ENCODE data around the gene TTC7B. TPM values are rescaled to one million over a fixed set of nuclear protein-coding genes. Genes with fewer than 3 reads are reported as not detected.

TTC7B gene
- total RNA-seq, 1 donor from 2014 or later = 10.3 TPM

DNA sequence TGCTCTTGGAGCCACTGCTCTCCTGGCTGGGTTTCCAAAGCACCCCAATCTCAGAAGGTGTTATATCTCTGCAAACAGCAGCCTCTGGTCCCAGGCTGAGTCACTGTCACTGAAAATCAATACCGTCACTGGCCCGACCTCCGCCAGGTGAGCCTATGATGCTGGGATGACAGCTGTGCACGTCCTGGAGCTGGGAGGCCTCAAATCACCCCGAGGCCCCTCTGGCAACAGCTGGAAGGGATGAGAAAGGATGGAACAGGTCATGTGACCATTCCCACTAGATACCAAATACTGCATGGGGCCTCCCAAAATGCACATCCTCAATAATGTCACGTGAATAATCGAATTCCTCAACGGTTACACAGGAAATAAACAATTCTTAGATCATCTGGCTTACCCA is 190.8 kb downstream of the TTC7B start:
- intact Hi-C loops (cut with micrococcal nuclease) = no loop called here

DNA sequence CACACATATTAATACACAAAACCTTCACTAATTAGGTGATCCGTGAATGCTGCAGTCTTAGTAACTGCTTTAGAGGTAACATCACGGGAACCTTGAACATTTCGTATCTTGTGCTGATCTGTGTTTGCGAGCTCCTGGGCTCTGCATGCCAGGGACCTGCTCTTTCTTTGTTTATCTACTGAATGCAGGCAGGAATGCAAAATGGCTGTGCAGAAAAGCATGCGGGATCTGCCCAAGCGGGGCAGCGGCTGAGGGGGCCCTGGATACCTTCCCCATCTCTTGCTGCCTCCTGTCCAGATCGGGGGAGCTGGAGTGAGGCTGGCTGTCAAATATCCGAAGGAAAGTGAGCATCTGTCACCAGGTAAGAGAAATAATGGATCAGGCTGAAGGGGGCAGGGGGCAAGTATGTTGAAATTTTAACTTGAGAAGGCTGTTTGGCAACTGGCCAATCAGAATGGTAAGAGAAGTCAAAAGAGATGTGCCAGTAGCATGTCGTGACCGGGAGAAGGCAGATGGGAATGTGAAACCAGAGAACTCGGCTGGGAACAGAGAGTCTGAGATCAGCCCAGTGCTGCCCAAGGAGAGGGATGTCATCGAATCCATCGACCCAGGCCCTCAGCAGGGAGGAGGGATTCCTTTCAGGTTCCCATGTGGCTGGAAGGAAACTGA is 191.4 kb downstream of the TTC7B start:
- intact Hi-C loops (cut with micrococcal nuclease) = no loop called here

DNA sequence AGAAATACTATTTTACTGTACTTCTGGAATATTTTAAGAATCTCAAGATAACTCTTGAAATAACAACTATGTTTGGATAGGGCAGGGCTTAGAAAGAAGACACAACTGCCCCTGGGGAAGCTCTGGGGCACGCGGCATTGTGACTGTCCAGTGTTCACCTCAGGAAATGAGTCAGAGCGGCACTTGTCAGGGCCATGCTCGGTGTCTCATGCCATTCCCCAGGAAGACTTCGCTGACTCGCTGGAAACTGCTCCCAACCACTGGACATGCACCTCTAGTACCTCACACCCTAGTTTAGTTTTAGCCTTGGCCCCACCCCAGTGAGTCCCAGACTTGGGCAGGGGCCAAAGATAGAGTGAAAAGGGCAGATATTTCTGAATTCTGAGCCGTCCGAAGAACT is 192.0 kb downstream of the TTC7B start:
- intact Hi-C loops (cut with micrococcal nuclease) = no loop called here

DNA sequence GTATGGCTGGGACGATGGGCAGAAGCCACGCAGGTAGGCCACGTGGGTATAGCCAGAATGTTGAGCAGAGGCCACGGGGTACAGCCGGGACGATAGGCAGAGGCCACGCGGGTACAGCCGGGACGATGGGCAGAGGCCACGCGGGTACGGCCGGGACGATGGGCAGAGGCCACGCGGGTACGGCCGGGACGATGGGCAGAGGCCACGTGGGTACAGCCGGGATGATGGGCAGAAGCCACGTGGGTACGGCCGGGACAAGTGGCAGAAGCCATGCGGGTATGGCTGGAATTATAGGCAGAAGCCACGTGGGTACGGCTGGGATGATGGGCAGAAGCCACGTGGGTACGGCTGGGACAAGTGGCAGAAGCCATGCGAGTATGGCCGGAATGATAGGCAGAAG is 195.0 kb downstream of the TTC7B start:
- intact Hi-C loops (cut with micrococcal nuclease) = no loop called here

DNA sequence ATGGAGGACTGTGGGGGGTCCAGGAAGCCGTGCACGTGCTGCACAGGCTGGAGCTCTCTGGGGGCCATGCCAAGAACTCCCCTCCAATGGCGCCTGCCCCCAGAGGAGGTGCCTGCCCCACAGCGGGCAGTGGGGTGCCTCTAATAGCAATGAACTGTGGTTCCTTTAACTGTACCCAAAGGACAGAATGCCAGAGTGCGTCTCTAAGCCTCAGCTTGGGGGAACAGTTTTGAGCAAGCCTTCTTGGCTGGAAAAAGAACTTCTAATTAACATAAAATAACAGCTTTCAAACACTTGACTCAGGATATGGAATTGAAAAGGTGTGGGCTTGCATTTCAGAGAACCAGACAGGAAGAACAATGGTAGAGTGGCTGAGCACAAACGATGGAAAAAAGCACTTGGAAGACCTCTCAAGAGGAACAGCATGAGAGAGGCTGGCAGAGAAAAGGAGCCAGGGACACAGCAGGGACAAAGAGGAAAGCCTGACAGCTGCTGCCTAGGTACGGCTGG is 195.6 kb downstream of the TTC7B start:
- intact Hi-C loops (cut with micrococcal nuclease) = no loop called here

DNA sequence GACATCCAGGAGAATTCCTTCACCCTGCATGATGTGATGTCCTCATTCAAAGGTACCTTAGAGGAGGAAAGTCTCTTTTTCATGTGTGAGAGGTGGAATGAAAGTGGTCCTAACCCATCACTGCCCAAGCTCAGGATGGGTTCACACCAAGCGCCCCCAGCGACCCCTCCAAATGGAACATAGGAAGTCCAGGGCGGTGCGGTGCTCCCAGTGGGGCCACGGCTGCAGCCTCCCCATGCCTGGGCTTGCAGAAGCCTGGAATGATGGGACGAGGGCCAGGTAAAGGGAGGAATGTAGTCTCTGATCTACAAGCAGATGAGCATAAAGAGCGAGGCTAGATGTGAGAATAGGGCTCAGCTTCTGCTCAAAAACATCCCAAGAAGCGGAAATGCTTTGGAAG is 196.3 kb downstream of the TTC7B start:
- intact Hi-C loops (cut with micrococcal nuclease) = no loop called here

DNA sequence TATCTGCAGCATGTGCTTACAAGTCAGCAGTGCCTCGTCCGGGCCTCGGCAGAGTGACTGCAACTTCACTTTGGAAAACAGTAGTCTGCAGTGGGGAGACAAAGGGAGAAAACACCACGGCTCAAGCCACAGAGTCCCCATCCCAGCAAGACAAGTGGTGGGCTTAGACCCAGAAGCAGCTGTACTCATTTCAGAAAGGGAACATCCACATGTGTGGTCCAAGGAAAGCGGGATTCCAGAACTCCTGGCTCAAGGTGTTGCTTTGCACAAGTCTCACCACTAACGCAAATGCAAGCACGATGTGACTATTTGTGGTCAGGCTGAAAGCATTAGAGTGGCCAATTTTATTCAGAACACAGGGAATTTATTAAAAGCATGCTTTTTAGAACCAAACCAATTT is 198.3 kb downstream of the TTC7B start:
- intact Hi-C loops (cut with micrococcal nuclease) = no loop called here

DNA sequence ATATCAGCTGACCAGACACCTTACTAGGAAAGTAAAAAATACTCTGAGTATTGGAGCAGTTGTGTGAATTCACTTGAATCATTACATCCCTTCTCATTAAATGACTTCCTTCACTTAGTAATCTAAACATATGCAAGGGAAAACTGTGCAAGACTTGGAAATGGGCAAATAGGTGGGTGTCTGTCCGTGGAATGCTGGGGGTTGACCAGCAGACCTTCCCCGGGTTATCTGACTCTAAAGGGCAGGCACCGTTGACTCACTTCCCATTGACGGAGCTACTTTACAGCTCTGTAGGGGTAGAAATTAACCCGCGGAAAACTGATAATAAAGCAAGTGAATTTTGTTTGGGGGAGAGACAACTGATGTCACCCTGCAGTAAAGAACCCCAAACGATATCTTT is 199.3 kb downstream of the TTC7B start:
- intact Hi-C loops (cut with micrococcal nuclease) = no loop called here

DNA sequence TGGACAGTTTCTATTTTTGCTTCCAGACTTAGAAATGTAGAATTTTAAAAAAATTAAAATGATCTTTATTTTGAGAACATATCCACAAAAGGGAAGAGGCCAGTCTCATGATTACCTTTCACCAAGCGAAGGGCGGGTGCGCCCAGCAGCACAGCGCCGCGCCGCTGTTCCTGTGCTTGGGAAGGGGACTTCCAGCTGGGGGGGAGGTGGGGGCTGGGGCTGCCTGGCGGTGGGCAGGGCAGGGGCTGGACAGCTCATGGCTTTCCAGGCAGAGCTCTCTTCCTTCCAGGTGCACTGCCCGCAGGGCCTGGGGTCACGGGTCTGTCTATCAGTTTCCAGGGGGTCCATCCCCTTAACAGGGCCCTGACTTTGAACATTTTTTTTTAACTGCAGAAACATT is 199.9 kb downstream of the TTC7B start:
- intact Hi-C loops (cut with micrococcal nuclease) = no loop called here

DNA sequence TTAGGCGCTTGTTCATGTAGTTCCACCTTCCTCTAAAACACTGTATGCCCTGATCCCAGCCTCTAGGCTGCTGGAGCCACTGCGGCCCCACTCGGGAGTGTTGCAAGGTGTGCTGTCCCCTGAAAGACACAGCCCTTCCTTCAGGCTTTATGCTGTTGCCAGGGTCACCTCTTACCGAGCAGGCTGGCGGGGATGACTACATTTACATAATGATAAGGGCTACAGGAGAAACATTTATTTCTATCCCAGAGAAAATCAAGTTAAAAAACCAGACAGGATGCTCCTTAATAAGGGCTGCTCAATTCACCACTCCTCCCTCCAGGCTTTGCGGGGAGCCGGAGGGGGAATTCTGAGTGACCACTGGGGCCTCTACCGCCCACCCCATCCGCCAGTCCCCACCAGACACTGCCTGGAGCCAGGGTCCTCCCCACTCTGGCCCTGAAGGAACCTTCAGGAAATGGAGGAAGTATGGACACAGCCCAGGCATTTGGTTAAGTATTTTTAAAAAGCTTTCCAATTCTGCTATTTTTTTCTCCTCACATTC is 200.6 kb downstream of the TTC7B start:
- intact Hi-C loops (cut with micrococcal nuclease) = no loop called here

DNA sequence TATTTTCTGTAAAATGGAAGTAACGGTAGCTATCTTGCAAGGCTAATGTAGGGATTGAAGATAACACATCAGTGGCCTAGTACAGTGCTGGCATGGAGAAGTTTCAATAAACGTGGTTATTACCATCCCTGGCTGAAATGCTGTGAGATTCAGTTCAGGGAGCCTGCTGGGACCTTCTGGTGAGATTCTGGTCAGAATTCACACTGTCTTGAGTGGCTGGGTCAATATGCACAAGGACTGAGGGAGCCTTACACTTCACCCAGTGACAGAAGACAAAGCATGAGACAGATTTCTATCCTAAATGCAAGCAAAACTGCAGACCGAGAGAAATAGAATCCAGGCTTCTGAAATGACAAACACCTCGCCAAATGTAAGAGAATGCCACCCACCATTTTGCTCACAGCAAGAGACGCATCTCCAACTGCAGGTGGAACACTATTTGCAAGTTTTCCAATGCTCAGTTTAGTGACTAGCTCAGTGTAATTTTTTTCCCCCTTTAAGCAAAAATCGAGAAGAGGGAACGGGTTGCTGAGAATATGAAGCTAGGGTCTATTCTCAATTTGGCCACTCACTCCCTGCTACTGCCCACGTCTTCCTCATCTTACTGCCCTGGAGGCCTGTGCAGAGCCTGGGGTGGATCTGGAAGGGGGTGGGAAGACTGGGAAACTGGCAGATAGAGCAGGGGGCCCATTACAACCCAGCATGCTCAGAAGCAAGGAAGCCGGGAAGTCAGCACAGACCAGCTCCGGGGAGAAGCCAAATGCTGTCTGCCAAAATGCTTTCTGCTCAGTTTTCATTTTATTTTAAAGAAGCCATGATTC is 201.3 kb downstream of the TTC7B start:
- intact Hi-C loops (cut with micrococcal nuclease) = no loop called here

DNA sequence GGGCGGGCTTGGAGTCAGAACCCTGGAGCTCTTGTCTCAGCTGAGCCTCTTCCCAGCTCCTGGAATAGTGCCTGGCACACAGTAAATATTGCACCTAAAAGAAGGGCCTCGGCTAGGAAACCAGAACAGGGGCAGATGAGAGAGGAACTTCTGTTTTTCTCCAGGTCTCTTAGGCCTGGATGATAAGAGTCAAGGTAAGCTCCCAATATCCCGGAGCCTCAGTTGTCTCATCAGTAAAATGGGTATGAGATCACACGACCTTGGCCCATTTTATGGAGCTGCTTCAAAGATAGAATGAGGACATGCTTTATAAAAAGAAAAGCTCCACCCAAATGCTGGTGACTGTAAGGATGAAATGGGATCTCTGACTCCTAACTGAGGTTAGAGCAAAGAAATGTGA is 202.2 kb downstream of the TTC7B start:
- intact Hi-C loops (cut with micrococcal nuclease) = no loop called here

DNA sequence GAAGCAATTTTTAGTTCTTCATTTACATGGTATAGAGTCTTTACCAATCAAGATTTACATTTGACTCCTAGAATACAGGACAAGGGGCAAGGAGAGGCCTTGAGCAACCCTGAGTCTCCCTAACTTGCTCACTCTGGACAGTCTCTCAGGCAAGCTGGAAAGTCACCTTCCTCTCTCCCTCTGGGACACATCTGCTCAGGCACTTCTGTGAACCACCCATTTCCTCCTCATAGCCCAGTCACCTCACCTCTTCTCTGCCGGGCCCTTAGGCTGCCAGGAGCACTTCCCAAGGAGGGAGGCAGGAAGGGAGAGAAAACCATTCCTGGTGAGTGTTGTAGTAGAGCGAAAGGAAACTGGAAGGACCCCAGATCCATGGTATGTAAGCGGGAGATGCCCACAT is 202.8 kb downstream of the TTC7B start:
- intact Hi-C loops (cut with micrococcal nuclease) = no loop called here

DNA sequence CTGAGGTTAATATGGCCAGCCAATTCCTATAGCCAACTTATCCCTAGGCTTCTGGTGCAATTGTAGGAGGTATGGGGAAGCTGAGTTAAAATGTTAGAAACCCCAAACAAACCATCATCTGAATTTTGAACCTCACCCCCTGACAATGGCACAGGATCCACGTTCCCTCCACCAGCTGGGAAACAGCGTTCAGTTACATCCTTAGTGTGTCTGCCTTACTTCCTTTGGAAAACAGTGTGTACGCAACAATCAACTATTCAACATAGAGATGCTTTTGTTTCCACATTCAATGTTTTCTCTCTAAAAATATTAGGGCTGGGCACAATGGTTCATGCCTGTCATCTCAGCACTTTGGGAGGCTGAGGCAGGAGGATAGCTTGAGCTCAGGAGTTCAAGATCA is 203.4 kb downstream of the TTC7B start:
- intact Hi-C loops (cut with micrococcal nuclease) = no loop called here

DNA sequence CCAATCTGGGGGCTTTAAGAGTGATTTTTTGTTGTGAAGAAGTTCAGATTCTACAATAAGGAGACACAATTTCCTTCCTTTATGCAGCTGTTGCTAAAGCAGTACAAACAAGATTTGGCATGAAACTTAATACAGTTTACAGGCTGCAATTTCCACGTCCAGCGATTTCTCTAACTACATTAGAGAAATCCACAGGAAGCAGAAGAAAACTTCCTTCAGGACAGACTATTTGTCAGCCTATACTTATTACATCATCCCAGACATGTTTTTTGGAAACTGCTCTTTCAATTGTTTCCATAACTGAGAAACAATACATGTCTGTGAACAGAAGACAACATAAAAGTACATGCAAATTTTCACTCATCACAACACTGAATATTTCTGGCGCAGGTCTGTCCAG is 204.3 kb downstream of the TTC7B start:
- intact Hi-C loops (cut with micrococcal nuclease) = no loop called here

DNA sequence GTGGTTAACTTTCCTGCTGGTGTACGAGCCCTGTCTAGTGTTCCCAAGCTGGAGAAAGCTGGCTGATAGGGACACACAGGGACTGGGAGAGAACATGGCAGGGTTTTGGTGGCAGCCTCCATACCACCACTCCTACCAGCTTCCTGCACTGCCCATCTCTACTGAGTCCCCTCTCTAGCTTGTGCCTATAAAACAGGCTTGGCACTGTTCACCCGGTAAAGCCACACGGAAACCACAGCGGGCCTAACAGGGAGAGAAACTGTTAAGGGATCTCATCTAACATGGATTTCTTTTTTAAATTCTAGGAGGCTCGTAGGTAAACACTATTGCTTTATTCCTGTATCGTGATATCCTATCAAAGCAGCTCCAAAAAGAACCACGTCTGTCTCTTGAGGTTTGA is 204.7 kb downstream of the TTC7B start:
- intact Hi-C loops (cut with micrococcal nuclease) = no loop called here

DNA sequence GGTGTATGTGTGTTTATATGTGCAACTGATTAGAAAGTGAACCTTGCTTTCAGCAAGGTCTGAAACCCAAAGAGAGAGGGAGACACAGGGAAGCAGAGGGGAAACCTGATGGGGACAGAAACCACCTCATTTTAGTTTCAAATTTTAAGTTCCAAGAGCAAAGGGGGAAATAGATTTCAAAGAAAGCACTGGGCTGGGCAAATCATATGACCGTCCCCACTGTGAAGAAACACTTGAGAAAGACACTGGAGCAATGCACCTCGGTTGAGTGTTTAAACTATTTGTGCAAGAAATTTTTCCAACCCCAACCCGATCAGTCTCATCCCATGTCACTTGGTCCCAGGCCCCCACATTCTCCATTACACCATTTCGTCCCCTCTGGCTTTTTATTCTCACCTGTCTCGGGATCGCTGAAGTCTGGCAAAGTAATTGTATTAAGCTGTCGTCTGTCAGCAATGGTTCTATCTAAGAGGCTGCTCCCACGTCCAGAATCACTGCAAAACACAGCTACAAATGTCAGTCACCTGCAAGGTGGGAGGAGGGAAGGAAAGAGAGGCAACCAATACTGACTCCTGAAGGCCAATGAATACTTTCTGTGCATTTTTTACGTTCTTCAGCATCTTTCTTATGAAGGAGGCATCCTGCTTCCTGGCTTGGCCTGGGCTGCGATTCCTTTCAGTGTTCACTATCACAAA is 205.7 kb downstream of the TTC7B start:
- intact Hi-C loops (cut with micrococcal nuclease) = no loop called here

DNA sequence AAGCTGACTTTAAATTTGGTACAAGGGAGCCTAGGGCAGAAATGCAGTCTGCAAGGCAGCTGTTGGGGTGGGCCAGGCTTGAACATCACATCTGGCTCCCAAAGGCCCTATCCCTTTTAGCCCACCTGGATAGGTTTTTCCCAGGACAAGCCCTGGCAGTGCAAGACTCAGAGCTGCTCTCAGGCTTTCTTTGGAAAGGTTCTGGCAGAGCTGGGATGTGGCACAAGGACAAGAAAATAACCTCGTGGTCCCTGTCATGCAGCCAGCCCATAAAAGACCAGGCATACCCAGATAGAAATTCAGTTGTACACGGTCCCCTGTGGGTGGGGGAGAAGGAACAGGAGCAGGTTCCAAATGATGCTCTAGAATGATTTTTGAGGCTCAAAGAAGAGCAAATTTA is 206.9 kb downstream of the TTC7B start:
- intact Hi-C loops (cut with micrococcal nuclease) = no loop called here

DNA sequence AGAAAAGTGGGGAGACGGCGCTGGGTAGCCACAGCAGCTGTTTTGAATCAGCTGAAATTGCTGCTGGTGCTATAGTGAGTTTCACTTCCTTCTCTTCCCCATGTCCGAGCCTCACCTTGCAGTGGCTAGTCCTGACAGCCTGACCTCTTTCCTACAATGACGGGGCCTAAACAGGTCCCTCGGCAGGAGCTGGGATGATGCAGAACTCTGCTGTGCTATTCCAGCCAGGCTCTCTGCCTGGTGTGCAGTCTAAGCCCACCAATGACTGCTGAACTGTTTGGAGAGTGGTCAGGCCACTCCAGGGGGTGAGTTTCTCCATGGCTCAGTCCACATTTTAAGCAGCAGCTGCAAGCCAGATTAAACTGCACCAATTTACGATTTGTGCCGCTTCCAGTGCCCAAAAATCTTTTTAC is 207.3 kb downstream of the TTC7B start:
- intact Hi-C loops (cut with micrococcal nuclease) = no loop called here

DNA sequence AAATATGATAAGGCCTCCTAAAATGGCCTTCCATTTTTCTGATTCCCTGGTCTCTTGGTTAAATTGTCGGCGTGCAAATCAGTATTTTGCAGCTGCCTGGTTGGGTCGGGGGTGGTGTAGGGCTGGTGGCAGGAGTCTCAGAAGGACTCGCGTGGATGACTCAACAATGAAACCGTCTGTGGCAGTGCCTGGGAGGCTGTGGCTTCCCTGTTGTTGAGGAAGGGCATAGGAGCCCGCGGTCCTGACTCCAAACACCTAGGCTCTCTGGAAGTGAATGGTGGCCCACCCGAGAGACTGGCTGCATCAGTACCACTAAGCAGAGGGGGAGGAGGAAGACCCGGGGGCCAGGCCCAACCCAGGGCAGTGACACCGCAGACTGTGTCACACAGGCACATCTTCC is 207.9 kb downstream of the TTC7B start:
- intact Hi-C loops (cut with micrococcal nuclease) = no loop called here

DNA sequence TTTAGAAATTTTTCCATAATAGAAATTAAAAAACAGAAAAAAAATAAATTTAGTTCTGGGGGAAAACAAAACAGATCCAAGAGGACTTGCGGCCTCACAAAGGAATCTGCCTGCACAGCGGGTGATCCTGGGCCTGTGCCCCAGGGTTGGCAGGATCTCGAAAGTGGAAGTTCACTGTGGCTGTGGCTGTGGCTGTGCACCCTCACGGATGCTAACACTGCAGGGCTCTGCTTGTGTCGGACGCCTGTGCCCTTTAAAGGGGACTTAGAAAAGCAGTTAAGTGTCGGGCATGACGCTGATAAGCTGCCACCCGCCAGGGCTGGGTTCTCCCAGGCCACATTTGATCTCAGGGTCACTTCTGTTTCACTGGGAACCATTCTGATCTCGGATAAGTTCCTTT is 209.1 kb downstream of the TTC7B start:
- intact Hi-C loops (cut with micrococcal nuclease) = no loop called here

DNA sequence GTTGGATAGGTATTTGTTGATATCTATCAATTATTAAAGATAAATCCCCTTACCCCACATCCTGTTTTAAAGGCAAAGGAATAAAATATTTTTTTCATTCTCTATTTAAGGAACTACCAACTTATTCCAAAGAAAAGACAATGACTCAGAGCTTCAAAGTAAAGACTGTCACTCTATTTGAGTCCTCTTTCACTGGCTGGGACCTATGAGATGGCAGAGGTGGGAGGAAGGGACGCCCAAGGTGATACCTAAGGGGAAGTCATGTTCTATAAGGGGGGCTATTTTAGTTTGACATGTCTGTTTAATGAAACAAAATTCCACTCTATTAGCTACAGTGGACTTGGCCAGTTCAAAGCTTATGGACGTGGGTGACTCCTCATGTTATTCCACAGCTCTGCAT is 209.8 kb downstream of the TTC7B start:
- intact Hi-C loops (cut with micrococcal nuclease) = no loop called here
